Gastrocnemius medialis (tissue), 4 donors: ENCODE results near the gene ATP5F1B. TPM values are rescaled to one million over a fixed set of nuclear protein-coding genes. Genes with fewer than 3 reads are reported as not detected.
A peak's percentile ranks its signal among the peaks of the same experiment; 100 is the strongest.

Experiments used
- ATAC-seq, 2 donors: fragments of 150-250 bp; one replicate each; pipeline ENCODE4 v1.9.1; 2016
- DNase-seq, 2 donors: peaks; one replicate each; pipeline ENCODE4 v3.0.0-alpha.2; 2019
- H3K27ac ChIP-seq, 4 donors: fragments of 200-600 bp; sonication (generic); 1 replicate in 1 of 4; 2 replicates in 3 of 4; pipeline ENCODE4 v1.5.1; 2016 to 2018; ENCODE audit warnings: mild to moderate bottlenecking in 2 of 4, moderate library complexity in 1 of 4
- H3K27me3 ChIP-seq, 3 donors: fragments of 200-600 bp; sonication (generic) in 2 of 3; 1 replicate in 1 of 3; 2 replicates in 2 of 3; pipeline versions ENCODE4 v1.5.1 to v1.6.0; 2016 to 2019; ENCODE audit warnings: mild to moderate bottlenecking in 1 of 3, moderate library complexity in 1 of 3
- H3K36me3 ChIP-seq, 2 donors: fragments of 200-600 bp; sonication (generic) in 1 of 2; one replicate each; pipeline ENCODE4 v1.5.1; 2017 to 2018
- H3K4me1 ChIP-seq, 2 donors: fragments of 200-600 bp; sonication (generic) in 1 of 2; one replicate each; pipeline ENCODE4 v1.5.1; 2016 to 2017; ENCODE audit warnings: mild to moderate bottlenecking in 2 of 2
- H3K4me3 ChIP-seq, 4 donors: fragments of 200-600 bp; sonication (generic) in 3 of 4; 1 replicate in 1 of 4; 2 replicates in 3 of 4; pipeline ENCODE4 v1.5.1; 2016 to 2019; ENCODE audit warnings: mild to moderate bottlenecking in 2 of 4
- H3K9me3 ChIP-seq, 3 donors: fragments of 200-600 bp; sonication (generic) in 2 of 3; 1 replicate in 1 of 3; 2 replicates in 2 of 3; pipeline ENCODE4 v1.5.1; 2016 to 2019
- CTCF ChIP-seq, 5 experiments: fragments of 450-650 bp in 3 of 5; fragments of 200-600 bp in 2 of 5; sonication (generic) in 2 of 5; IDR thresholded peaks in 4 of 5; conservative IDR thresholded peaks in 1 of 5; 1 replicate in 4 of 5; 2 replicates in 1 of 5; pipeline ENCODE4 v1.5.1; 2016 to 2019; ENCODE audit warnings: antibody characterized with exemption in 5 of 5, mild to moderate bottlenecking in 3 of 5, moderate library complexity in 3 of 5
- POLR2A ChIP-seq, 2 donors: fragments of 450-650 bp; IDR thresholded peaks; one replicate each; pipeline ENCODE4 v1.6.1; 2017; ENCODE audit warnings: antibody characterized with exemption in 2 of 2, mild to moderate bottlenecking in 2 of 2, moderate library complexity in 2 of 2
- in situ Hi-C, 4 donors: fragments of 200-750 bp; cut with MboI; loops; one replicate each; pipeline versions ENCODE4 v1.15.0 to v1.8.0; 2017; ENCODE audit warnings: low sequenced_read_pairs in 4 of 4
- intact Hi-C: fragments of 100-400 bp; cut with DNase I; formaldehyde crosslinking; loops from one replicate; pipeline ENCODE4 v1.15.1; 2023; ENCODE audit warnings: low total_unique reads
- total RNA-seq, 4 donors: library from RNA; depleted of rRNA; stranded (reverse); fragments of >200 nt; gene quantifications; one replicate each; pipeline versions ENCODE4 v1.1.0 to v1.2.3, GENCODE V29; 2016

The ATP5F1B gene
- total RNA-seq, 4 donors from 2014 or later: 779 to 1,310 (median 926) TPM

- Histone ChIP-seq H3K4me3 (no peak overlapping the region), H3K27ac (peak overlapping the region in 3 of 4 donors; percentile 6 to 30 (median 16)), H3K4me1 (no peaks in the 10 kb centered on the region), H3K36me3 (peaks cover 3 to 29% of the 10 kb centered on the region in 2 donors), H3K27me3 (no peaks in the 10 kb centered on the region), H3K9me3 (no peaks in the 10 kb centered on the region)
- in situ Hi-C loops (no loop called here), intact Hi-C loops (loop anchor here (5.0 kb wide), 1 partner anchor 82 kb away; no protein-coding TSS in a partner anchor)
- peak; percentile 17 to 52 for ATAC-seq
- TF ChIP-seq CTCF (IDR thresholded peaks at IDR 0.05 in 4 of 5, conservative IDR thresholded peaks at IDR 0.05 in 1 of 5): peak; percentile 42 to 71 (median 61)
- no peak for TF ChIP-seq POLR2A (IDR thresholded peaks at IDR 0.05)
- DNase-seq: peak in 1 of 2 donors; percentile 26
Measured at GRCh38 chr12:56593909-56594621, 51.7 kb downstream of the ATP5F1B start.

GRCh38 chr12:56591961-56592360, 53.8 kb downstream of the ATP5F1B start:
- H3K36me3 ChIP-seq: peaks cover 0 to 23% of the 10 kb centered on the region in 2 donors

GRCh38 chr12:56591126-56591525, 54.7 kb downstream of the ATP5F1B start:
- DNase-seq (no peak), ATAC-seq (no peak)
- H3K27me3 ChIP-seq: no peaks in the 10 kb centered on the region
- TF ChIP-seq CTCF (IDR thresholded peaks at IDR 0.05 in 4 of 5, conservative IDR thresholded peaks at IDR 0.05 in 1 of 5) (no peak), POLR2A (IDR thresholded peaks at IDR 0.05) (no peak)
- intact Hi-C loops (loop anchor here (5.0 kb wide), 1 partner anchor 79 kb away; no protein-coding TSS in a partner anchor), in situ Hi-C loops (no loop called here)
- H3K4me1 ChIP-seq: no peaks in the 10 kb centered on the region
- H3K36me3 ChIP-seq: peaks cover 0 to 17% of the 10 kb centered on the region in 2 donors
- H3K27ac ChIP-seq: no peak overlapping the region
- H3K9me3 ChIP-seq: no peaks in the 10 kb centered on the region
- H3K4me3 ChIP-seq: no peak overlapping the region

More at GRCh38 chr12:56591961-56592360, 53.8 kb downstream of the ATP5F1B start:
- TF ChIP-seq POLR2A (IDR thresholded peaks at IDR 0.05): no peak
- TF ChIP-seq CTCF (IDR thresholded peaks at IDR 0.05 in 4 of 5, conservative IDR thresholded peaks at IDR 0.05 in 1 of 5): no peak
- Histone ChIP-seq H3K9me3 (no peaks in the 10 kb centered on the region), H3K27ac (no peak overlapping the region), H3K27me3 (no peaks in the 10 kb centered on the region), H3K4me1 (no peaks in the 10 kb centered on the region), H3K4me3 (no peak overlapping the region)
- in situ Hi-C loops (no loop called here), intact Hi-C loops (loop anchor here (5.0 kb wide), 1 partner anchor 80 kb away; no protein-coding TSS in a partner anchor)
- ATAC-seq: no peak
- DNase-seq: no peak

GRCh38 chr12:56590237-56590830, 55.5 kb downstream of the ATP5F1B start:
- ATAC-seq (no peak), DNase-seq (peak in 1 of 2 donors; percentile 8)
- in situ Hi-C loops: no loop called here
- Histone ChIP-seq H3K27me3 (no peaks in the 10 kb centered on the region), H3K4me1 (no peaks in the 10 kb centered on the region), H3K9me3 (no peaks in the 10 kb centered on the region), H3K36me3 (peaks cover 0 to 15% of the 10 kb centered on the region in 2 donors), H3K4me3 (no peak overlapping the region), H3K27ac (no peak overlapping the region)
- intact Hi-C loops: loop anchor here (5.0 kb wide), 1 partner anchor 78 kb away; no protein-coding TSS in a partner anchor
- no peak for TF ChIP-seq CTCF (IDR thresholded peaks at IDR 0.05 in 4 of 5, conservative IDR thresholded peaks at IDR 0.05 in 1 of 5)
- TF ChIP-seq POLR2A (IDR thresholded peaks at IDR 0.05): no peak
